Thoracic aorta (tissue), 2 donors: ENCODE measurements around the gene SYNJ1. TPM values are rescaled to one million over a fixed set of nuclear protein-coding genes. Genes with fewer than 3 reads are reported as not detected.
"Not testable (repeated sequence)": the region's sequence is repeated elsewhere in the genome, so short reads cannot be mapped to it uniquely, and the experiment has no call there.

Experiments
- ATAC-seq: fragments of 150-250 bp; one replicate; pipeline ENCODE4 v1.8.0; 2017; ENCODE audit warnings: low read depth; ENCODE audit not compliant: insufficient number of reproducible peaks, low FRiP score
- DNase-seq: peaks from one replicate; pipeline ENCODE4 v3.0.0-alpha.2; 2020; ENCODE audit warnings: low spot score
- H3K27ac ChIP-seq, 2 donors: fragments of 200-600 bp; sonication (generic); 1 replicate in 1 of 2; 2 replicates in 1 of 2; pipeline ENCODE4 v1.5.1; 2016; ENCODE audit warnings: mild to moderate bottlenecking in 2 of 2, moderate library complexity in 2 of 2
- H3K27me3 ChIP-seq: fragments of 200-600 bp; sonication (generic); replicated peaks from 2 replicates; pipeline ENCODE4 v1.6.0; 2016; ENCODE audit warnings: mild to moderate bottlenecking; ENCODE audit not compliant: insufficient read depth
- H3K36me3 ChIP-seq: fragments of 200-600 bp; sonication (generic); one replicate; pipeline ENCODE4 v1.5.1; 2016
- H3K4me1 ChIP-seq, 2 donors: fragments of 200-600 bp; sonication (generic); 1 replicate in 1 of 2; 2 replicates in 1 of 2; pipeline versions ENCODE4 v1.5.1 to v1.6.0; 2016; ENCODE audit warnings: low read depth in 2 of 2, mild to moderate bottlenecking in 1 of 2; ENCODE audit not compliant: control insufficient read depth in 1 of 2
- H3K4me3 ChIP-seq: fragments of 200-600 bp; sonication (generic); 2 replicates; pipeline ENCODE4 v1.5.1; 2016; ENCODE audit warnings: mild to moderate bottlenecking
- H3K9me3 ChIP-seq: fragments of 200-600 bp; sonication (generic); 2 replicates; pipeline ENCODE4 v1.5.1; 2016
- CTCF ChIP-seq: fragments of 200-600 bp; sonication (generic); IDR thresholded peaks from one replicate; pipeline ENCODE4 v1.5.1; 2019; ENCODE audit warnings: antibody characterized with exemption
- total RNA-seq, 2 donors: library from RNA; depleted of rRNA; stranded (reverse); fragments of >200 nt; gene quantifications; one replicate each; pipeline versions ENCODE4 v1.1.0 to v1.2.3, GENCODE V29; 2016

Gene SYNJ1
- total RNA-seq, 2 donors from 2014 or later: 10.6 to 19.4 TPM

DNA sequence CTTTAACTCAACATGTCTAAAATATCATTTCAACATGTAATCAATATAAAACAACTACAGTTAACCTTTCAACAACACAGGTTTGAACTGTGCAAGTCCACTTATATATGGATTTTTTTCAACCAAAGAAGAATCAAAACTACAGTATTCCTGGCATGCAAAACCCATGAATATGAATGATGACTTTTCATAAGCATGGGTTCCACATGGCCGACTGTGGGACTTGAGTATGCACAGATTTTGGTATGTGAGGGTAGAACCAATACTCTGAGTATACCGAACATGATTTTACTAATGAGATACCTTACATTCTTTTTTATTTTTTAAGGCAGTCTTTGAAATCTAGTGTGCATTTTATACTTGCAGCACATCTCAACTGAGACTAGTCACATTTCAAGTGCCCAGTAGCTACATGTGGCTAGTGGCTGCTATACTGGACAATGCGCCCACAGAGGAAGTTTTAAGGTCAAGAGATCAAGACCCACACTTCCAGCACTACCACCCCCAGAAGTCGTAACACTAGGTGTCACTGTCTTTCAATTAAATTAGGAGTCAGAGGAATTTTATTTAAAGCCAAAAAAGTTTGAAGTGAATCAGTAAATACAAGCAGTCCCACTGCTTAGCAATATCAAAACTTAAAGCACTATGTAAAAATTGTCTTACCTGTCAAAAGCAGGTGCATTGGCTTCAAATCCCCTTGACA is 40.0 kb downstream of the SYNJ1 start:
- DNase-seq (no peak), ATAC-seq (no peak)
- no peaks in the 10 kb centered on the region for H3K27me3 ChIP-seq
- H3K36me3 ChIP-seq: peaks cover 10% of the 10 kb centered on the region
- no peak overlapping the region for H3K27ac ChIP-seq
- no peak for TF ChIP-seq CTCF
- H3K4me1 ChIP-seq: no peaks in the 10 kb centered on the region
- no peak overlapping the region for H3K4me3 ChIP-seq
- H3K9me3 ChIP-seq: no peaks in the 10 kb centered on the region

GRCh38 chr21:32682696-32683474 is 44.9 kb downstream of the SYNJ1 start:
- no peak for TF ChIP-seq CTCF

DNA sequence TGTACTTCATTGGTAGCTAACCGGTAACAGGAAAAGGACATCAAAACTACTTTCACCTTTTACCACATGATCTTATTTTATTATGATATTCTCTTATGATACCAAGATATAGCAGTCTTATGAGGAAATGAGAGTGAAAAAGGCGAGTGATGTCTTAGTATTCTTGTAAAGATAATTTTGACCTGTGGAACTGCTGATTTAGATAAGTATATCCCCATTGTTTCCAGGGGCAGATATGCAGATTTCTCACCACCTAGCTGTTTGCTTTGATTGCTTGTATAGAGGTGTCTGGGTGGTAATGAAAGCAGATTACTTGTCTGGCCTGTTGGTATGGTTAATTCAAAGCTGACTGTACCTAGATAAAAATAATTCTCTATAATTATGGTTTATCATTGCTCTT is 53.1 kb downstream of the SYNJ1 start:
- DNase-seq: no peak
- Histone ChIP-seq H3K4me1 (no peaks in the 10 kb centered on the region), H3K9me3 (no peaks in the 10 kb centered on the region), H3K4me3 (no peak overlapping the region), H3K27ac (no peak overlapping the region), H3K27me3 (no peaks in the 10 kb centered on the region), H3K36me3 (peaks cover 9% of the 10 kb centered on the region)
- no peak for TF ChIP-seq CTCF
- no peak for ATAC-seq

More at GRCh38 chr21:32682696-32683474, 44.9 kb downstream of the SYNJ1 start:
- Histone ChIP-seq H3K27me3 (no peaks in the 10 kb centered on the region), H3K36me3 (peaks cover 5% of the 10 kb centered on the region), H3K27ac (no peak overlapping the region), H3K4me1 (no peaks in the 10 kb centered on the region), H3K4me3 (no peak overlapping the region), H3K9me3 (no peaks in the 10 kb centered on the region)
- DNase-seq (no peak), ATAC-seq (no peak)

DNA sequence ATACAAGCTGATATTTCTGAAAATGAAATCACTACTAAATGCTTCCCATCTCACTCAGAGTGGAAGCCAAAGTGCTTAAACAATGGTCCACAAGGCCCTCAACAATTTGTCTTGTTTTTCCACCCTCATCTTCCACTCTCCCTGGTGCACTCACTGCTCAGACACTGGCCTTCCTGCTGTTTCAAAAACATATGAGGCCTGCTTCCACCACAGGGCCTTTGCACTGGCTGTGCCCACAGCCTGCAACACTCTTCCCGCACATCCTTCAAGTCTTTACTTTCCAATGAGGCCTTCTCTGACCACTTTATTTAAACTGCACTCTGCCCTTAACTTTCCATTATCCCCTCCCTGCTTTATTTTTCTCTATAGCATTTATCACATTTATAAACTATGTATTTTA is 53.8 kb downstream of the SYNJ1 start:
- H3K4me3 ChIP-seq: no peak overlapping the region
- ATAC-seq: no peak
- no peaks in the 10 kb centered on the region for H3K27me3 ChIP-seq
- H3K9me3 ChIP-seq: no peaks in the 10 kb centered on the region
- no peaks in the 10 kb centered on the region for H3K4me1 ChIP-seq
- no peak for TF ChIP-seq CTCF
- no peak overlapping the region for H3K27ac ChIP-seq
- H3K36me3 ChIP-seq: peaks cover 9% of the 10 kb centered on the region
- DNase-seq: no peak

GRCh38 chr21:32666258-32666657 is 61.6 kb downstream of the SYNJ1 start:
- peaks cover 37% of the 10 kb centered on the region for H3K36me3 ChIP-seq
- no peak for TF ChIP-seq CTCF
- no peak for ATAC-seq

GRCh38 chr21:32664095-32664494 is 63.7 kb downstream of the SYNJ1 start:
- Histone ChIP-seq H3K9me3 (peaks cover 11% of the 10 kb centered on the region), H3K36me3 (peaks cover 41% of the 10 kb centered on the region)
- DNase-seq, ATAC-seq, H3K27ac ChIP-seq, H3K4me3 ChIP-seq, H3K27me3 ChIP-seq, H3K4me1 ChIP-seq: not testable (repeated sequence)

More at GRCh38 chr21:32666258-32666657, 61.6 kb downstream of the SYNJ1 start:
- H3K27me3 ChIP-seq: no peaks in the 10 kb centered on the region
- H3K9me3 ChIP-seq: peaks cover 11% of the 10 kb centered on the region
- no peak overlapping the region for H3K27ac ChIP-seq
- H3K4me1 ChIP-seq: no peaks in the 10 kb centered on the region
- H3K4me3 ChIP-seq: no peak overlapping the region
- no peak for DNase-seq

- DNase-seq, H3K27ac ChIP-seq, ATAC-seq, H3K4me1 ChIP-seq, H3K27me3 ChIP-seq, H3K4me3 ChIP-seq: not testable (repeated sequence)
- H3K9me3 ChIP-seq: peaks cover 11% of the 10 kb centered on the region
- H3K36me3 ChIP-seq: peaks cover 42% of the 10 kb centered on the region
These were observed 65.8 kb downstream of the SYNJ1 start for GRCh38 chr21:32661981-32662380.
